AG09309 (cell line): ENCODE data around the gene SLCO3A1.

Experiments
- DNase-seq: peaks from one replicate; pipeline ENCODE4 v3.0.0-alpha.2; 2010; ENCODE audit warnings: low read depth
- H3K4me3 ChIP-seq: 2 replicates; pipeline ENCODE4 v1.5.1; 2011; ENCODE audit warnings: mild to moderate bottlenecking, low read depth, low read length, moderate library complexity; ENCODE audit not compliant: control insufficient read depth
- TF ChIP-seq, protein P1 (sequence below): IDR thresholded peaks from 2 replicates; pipeline ENCODE4 v1.5.1; 2011; ENCODE audit warnings: mild to moderate bottlenecking, low read depth, low read length, inconsistent platforms; ENCODE audit not compliant: insufficient read depth, control insufficient read depth; ENCODE audit errors: missing control alignments

The SLCO3A1 gene

GRCh38 chr15:91891101-91891500 is 37.6 kb downstream of the SLCO3A1 start:
- H3K4me3 ChIP-seq: no peak overlapping the region
- DNase-seq: no peak
- TF ChIP-seq, protein P1, sequence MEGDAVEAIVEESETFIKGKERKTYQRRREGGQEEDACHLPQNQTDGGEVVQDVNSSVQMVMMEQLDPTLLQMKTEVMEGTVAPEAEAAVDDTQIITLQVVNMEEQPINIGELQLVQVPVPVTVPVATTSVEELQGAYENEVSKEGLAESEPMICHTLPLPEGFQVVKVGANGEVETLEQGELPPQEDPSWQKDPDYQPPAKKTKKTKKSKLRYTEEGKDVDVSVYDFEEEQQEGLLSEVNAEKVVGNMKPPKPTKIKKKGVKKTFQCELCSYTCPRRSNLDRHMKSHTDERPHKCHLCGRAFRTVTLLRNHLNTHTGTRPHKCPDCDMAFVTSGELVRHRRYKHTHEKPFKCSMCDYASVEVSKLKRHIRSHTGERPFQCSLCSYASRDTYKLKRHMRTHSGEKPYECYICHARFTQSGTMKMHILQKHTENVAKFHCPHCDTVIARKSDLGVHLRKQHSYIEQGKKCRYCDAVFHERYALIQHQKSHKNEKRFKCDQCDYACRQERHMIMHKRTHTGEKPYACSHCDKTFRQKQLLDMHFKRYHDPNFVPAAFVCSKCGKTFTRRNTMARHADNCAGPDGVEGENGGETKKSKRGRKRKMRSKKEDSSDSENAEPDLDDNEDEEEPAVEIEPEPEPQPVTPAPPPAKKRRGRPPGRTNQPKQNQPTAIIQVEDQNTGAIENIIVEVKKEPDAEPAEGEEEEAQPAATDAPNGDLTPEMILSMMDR: no peak

DNA sequence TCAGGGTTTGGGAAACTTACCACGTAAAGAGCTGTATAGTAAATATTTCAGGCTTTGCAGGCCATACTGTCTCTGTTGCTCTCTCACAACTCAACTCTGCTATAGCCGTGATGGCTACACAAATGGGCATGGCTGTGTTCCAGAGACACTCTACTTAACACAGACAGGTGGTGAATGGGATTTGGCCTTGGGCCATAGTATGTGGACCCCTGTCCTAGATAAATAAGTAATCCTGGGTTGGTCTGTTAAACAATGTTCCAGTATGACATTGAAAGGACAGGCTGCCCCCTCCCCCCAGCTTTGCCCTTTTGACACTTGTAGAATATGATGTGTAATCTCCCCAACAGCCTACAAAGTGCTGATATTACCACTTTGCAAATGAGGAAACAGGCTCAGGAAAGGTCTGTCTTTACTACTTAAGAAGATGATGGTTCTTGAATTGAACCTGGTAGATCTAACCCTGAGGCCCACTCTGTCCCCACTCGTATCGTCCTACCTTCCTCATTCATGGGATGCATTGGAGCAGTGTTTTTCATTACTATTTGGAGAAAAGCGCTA is 38.4 kb downstream of the SLCO3A1 start:
- TF ChIP-seq, protein P1: no peak
- DNase-seq: no peak
- H3K4me3 ChIP-seq: no peak overlapping the region

GRCh38 chr15:91892436-91892835 is 38.9 kb downstream of the SLCO3A1 start:
- TF ChIP-seq, protein P1: no peak
- no peak overlapping the region for H3K4me3 ChIP-seq
- DNase-seq: no peak

- DNase-seq: no peak
- no peak overlapping the region for H3K4me3 ChIP-seq
- TF ChIP-seq, protein P1: no peak
Measured at GRCh38 chr15:91894606-91895005, 41.1 kb downstream of the SLCO3A1 start.

DNA sequence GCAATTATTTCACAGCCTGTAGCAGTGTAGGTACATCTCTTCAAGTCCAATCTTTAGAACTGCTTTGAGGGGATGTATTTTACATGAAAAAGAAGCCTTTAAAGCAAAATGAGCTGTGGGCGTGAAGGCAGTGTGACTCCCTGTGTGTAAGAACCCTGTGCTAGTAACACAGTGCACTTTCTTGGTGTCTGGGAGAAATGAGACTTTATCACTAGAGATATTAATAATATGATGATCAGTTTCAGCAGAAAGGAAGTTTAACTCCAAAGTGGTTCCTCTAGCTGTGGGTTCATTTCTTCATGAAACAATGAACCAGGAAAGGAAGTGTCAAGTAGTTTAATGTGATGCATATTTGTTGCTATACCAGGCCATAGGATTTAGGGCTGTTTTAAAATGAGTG is 41.5 kb downstream of the SLCO3A1 start:
- DNase-seq: no peak
- TF ChIP-seq, protein P1: no peak
- H3K4me3 ChIP-seq: no peak overlapping the region

DNA sequence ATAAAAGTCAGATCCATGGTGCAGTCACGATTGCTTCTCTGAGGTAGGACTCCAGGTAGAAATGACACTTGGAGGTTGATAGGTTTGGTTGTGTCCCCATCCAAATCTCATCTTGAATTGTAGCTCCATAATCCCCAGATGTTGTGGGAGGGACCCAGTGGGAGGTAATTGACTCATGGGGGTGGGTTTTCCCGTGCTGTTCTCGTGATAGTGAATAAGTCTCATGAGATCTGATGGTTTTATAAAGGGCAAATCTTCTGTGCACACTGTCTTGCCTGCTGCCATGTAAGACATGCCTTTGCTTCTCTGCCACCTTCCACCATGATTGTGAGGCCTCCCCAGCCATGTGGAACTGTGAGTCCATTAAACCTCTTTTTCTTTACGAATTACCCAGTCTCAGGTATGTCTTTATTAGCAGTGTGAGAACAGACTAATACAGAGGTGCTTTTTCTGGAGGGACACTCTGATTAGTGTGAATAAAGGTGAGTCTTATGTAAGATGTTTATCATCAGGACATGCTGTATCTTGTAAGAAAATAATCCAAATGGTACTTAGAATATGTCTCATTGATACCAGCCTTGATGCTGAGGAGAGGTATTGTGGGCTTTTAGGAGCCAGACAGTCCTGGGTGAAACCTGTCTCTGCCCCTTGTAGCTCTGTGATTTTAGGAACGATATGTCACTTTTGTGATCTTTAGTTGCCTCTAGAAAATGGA is 43.0 kb downstream of the SLCO3A1 start:
- no peak for DNase-seq
- TF ChIP-seq, protein P1: no peak
- no peak overlapping the region for H3K4me3 ChIP-seq
